ENCODE data around the gene NFATC3. TPM values are rescaled to one million over a fixed set of nuclear protein-coding genes. Genes with fewer than 3 reads are reported as not detected.

NFATC3 gene
- total RNA-seq, 1 donor from 2014 or later = 51.8 TPM

DNA sequence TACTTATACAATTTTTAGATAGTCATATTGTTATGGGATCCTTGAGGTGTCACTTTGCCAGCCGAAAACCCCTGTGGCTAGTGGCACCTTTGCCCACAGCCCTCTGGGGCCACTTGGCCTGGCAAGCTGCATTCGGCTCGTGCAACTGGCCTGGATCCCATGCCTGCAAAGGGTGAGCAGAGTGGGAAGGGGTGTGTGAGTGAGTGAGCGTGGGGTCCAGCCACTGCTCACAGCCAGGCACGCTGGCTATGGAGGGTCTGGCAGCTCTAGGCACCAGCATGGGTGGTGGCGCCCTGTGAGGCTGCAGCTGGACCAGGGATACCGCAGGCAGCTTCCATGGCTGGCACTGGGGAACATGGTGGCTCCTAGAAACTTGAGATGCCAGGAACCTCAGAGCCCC is 101.7 kb downstream of the NFATC3 start:
- Mint-ChIP-seq H3K4me1 (no peaks in the 10 kb centered on the region), H3K9me3 (peaks cover 3% of the 10 kb centered on the region), H3K27ac (no peak overlapping the region), H3K4me3 (no peak overlapping the region), H3K36me3 (peaks cover 49% of the 10 kb centered on the region), H3K27me3 (ENCODE audit: low read depth) (no peaks in the 10 kb centered on the region)
- DNase-seq (ENCODE audit: low spot score in 2 of 2, unreplicated experiment in 2 of 2) = no peak
- TF ChIP-seq CTCF (IDR thresholded peaks at IDR 0.05; ENCODE audit: unreplicated experiment) = no peak

DNA sequence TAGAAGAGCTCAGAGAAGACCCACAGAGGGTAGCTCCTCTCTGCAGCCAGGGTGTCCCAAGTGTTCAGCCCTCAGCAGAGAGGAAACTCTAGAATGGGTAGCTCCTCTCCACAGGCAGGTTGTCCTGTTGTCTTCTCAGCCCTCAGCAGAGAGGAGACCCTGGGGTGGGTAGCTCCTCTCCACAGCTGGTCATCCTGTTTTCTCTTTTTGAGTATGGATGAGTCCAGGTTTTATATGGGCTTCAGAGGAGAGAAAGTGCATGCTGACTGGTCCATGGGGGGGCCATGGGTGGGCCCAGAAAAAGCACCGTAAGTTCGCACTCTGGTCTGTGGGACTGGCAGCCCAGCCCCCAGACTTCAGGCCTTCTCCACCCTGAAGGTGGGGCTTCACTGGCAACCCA is 102.3 kb downstream of the NFATC3 start:
- no peak for TF ChIP-seq CTCF (IDR thresholded peaks at IDR 0.05; ENCODE audit: unreplicated experiment)
- H3K9me3 Mint-ChIP-seq = peaks cover 3% of the 10 kb centered on the region
- DNase-seq (ENCODE audit: low spot score in 2 of 2, unreplicated experiment in 2 of 2) = no peak
- no peak overlapping the region for H3K4me3 Mint-ChIP-seq
- no peaks in the 10 kb centered on the region for H3K4me1 Mint-ChIP-seq
- no peaks in the 10 kb centered on the region for H3K27me3 Mint-ChIP-seq (ENCODE audit: low read depth)
- H3K27ac Mint-ChIP-seq = no peak overlapping the region
- H3K36me3 Mint-ChIP-seq = peaks cover 49% of the 10 kb centered on the region

DNA sequence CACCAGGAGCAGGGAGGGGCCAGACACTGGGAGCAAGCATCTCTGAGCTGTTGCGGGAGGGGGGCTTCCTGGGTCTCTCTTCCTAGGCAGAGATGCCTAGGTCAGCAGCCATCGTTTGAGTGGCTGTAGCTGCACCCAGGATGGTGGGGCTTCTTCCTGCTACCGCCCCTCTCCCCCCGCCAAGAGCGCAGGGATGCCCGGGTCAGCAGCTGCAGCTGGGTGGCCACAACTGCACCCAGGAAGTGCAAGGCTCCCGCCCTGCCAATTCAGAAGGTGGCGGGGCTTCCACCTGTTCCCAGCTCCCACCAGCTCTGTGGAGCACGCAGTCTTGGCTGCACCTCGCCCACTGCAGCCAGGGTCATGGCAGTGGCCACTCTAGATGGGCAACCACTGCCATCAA is 103.0 kb downstream of the NFATC3 start:
- H3K4me1 Mint-ChIP-seq = no peaks in the 10 kb centered on the region
- H3K9me3 Mint-ChIP-seq = peaks cover 3% of the 10 kb centered on the region
- no peaks in the 10 kb centered on the region for H3K27me3 Mint-ChIP-seq (ENCODE audit: low read depth)
- DNase-seq (ENCODE audit: low spot score in 2 of 2, unreplicated experiment in 2 of 2) = no peak
- H3K4me3 Mint-ChIP-seq = no peak overlapping the region
- peaks cover 53% of the 10 kb centered on the region for H3K36me3 Mint-ChIP-seq
- TF ChIP-seq CTCF (IDR thresholded peaks at IDR 0.05; ENCODE audit: unreplicated experiment) = no peak
- no peak overlapping the region for H3K27ac Mint-ChIP-seq

GRCh38 chr16:68190081-68190480 is 104.9 kb downstream of the NFATC3 start:
- peaks cover 3% of the 10 kb centered on the region for H3K9me3 Mint-ChIP-seq
- DNase-seq (ENCODE audit: low spot score in 2 of 2, unreplicated experiment in 2 of 2) = no peak
- H3K27ac Mint-ChIP-seq = no peak overlapping the region
- no peaks in the 10 kb centered on the region for H3K4me1 Mint-ChIP-seq
- no peaks in the 10 kb centered on the region for H3K27me3 Mint-ChIP-seq (ENCODE audit: low read depth)
- no peak for TF ChIP-seq CTCF (IDR thresholded peaks at IDR 0.05; ENCODE audit: unreplicated experiment)
- H3K36me3 Mint-ChIP-seq = peaks cover 49% of the 10 kb centered on the region
- H3K4me3 Mint-ChIP-seq = no peak overlapping the region

GRCh38 chr16:68190736-68191510 is 105.8 kb downstream of the NFATC3 start:
- DNase-seq (ENCODE audit: low spot score in 2 of 2, unreplicated experiment in 2 of 2) = no peak
- Mint-ChIP-seq H3K27me3 (ENCODE audit: low read depth) (no peaks in the 10 kb centered on the region), H3K4me3 (no peak overlapping the region), H3K9me3 (peaks cover 3% of the 10 kb centered on the region), H3K4me1 (no peaks in the 10 kb centered on the region), H3K36me3 (peaks cover 43% of the 10 kb centered on the region), H3K27ac (no peak overlapping the region)
- no peak for TF ChIP-seq CTCF (IDR thresholded peaks at IDR 0.05; ENCODE audit: unreplicated experiment)
